ENCODE data around the gene CCDC92.

The CCDC92 gene

DNA sequence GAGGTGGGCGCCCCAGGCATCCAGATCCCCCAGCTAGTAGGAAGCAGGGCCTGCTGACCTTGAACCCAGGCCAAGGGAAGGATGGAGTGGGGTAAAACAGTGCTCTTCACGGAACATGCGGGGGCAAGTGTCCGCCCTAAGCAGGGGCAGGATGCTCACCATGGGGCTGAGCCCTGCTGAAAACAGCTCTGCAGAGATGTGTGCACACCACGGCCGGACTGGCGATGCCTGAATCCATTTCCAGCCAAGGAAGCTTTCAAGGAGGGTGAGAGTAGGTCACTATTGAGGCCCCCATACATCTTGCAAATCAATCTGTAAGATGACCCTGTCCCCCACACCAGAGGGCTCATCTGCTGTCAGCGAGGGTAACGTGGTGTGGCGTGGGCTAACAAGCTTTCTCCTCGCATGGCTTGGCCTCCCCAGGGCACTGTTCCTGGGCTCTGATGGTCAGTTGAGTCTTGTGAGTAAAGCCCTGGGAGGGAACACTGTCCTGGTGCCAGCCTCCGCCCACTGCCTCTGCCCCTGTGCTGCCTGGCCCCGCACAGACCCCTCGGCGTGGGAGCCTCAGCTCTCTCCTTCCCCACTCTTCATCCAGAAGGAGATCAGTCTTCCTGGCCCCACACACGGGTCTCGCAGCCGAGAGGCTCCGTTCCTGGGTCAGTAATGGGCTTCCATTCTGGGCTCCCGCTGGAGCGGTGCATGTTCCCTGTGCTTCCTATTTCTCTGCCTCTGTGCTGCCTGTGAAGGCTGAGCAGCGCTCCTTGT lies 69.1 kb downstream of the CCDC92 start:
- TF ChIP-seq, protein P1, sequence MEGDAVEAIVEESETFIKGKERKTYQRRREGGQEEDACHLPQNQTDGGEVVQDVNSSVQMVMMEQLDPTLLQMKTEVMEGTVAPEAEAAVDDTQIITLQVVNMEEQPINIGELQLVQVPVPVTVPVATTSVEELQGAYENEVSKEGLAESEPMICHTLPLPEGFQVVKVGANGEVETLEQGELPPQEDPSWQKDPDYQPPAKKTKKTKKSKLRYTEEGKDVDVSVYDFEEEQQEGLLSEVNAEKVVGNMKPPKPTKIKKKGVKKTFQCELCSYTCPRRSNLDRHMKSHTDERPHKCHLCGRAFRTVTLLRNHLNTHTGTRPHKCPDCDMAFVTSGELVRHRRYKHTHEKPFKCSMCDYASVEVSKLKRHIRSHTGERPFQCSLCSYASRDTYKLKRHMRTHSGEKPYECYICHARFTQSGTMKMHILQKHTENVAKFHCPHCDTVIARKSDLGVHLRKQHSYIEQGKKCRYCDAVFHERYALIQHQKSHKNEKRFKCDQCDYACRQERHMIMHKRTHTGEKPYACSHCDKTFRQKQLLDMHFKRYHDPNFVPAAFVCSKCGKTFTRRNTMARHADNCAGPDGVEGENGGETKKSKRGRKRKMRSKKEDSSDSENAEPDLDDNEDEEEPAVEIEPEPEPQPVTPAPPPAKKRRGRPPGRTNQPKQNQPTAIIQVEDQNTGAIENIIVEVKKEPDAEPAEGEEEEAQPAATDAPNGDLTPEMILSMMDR (IDR thresholded peaks at IDR 0.05; ENCODE audit: extremely low read depth, insufficient read depth, missing control alignments): no peak
- no peak for DNase-seq (ENCODE audit: low spot score)
- in situ Hi-C loops (cut with MboI; ENCODE audit: low pct_unique_long_range_greater_than_20kb, low sequenced_read_pairs, unreplicated experiment): no loop called here

DNA sequence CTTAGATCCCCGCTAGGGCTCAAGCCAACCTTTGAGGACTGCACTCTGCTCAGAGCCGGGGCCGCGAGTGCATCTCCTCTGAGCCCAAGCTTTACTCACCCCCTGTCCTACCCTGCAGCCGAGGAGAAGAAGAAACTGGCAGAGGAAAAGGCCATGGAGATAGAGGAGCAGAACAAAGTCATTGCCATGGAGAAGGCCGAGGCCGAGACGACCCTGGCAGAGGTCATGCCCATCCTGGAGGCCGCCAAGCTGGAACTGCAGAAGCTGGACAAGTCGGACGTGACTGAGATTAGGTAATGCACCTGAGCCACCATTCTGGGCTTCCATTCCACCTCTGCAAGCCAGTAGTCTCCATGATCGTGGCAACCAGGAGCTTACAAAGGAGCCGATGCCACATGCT lies 69.8 kb downstream of the CCDC92 start:
- no peak for DNase-seq (ENCODE audit: low spot score)
- TF ChIP-seq, protein P1 (IDR thresholded peaks at IDR 0.05; ENCODE audit: extremely low read depth, insufficient read depth, missing control alignments): no peak
- in situ Hi-C loops (cut with MboI; ENCODE audit: low pct_unique_long_range_greater_than_20kb, low sequenced_read_pairs, unreplicated experiment): no loop called here

DNA sequence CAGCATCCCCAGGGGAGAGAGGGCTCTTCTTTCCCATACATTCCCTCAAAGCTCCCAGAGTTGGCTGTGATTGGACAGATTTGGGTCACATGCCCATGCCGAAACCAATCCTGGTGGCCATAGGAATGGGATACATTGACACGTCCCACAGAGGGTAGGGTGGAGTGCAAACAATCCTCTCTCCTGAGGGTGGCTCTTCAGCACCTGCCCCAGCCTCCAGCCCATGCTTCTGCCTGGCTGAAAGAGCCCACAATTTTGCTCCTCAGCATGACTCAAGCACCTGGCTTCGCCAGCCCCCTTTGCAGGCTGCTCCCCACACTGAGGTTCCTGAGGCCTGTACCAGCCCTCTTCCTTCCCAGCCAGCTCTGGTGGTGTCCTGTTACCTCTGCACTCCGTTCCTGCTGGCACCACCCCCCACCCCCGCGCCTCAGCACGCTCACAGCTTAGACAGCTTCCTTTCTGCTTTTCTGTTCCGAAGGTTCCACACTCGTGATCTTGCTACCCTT lies 71.7 kb downstream of the CCDC92 start:
- no peak for DNase-seq (ENCODE audit: low spot score)
- TF ChIP-seq, protein P1 (IDR thresholded peaks at IDR 0.05; ENCODE audit: extremely low read depth, insufficient read depth, missing control alignments): no peak
- in situ Hi-C loops (cut with MboI; ENCODE audit: low pct_unique_long_range_greater_than_20kb, low sequenced_read_pairs, unreplicated experiment): no loop called here

DNA sequence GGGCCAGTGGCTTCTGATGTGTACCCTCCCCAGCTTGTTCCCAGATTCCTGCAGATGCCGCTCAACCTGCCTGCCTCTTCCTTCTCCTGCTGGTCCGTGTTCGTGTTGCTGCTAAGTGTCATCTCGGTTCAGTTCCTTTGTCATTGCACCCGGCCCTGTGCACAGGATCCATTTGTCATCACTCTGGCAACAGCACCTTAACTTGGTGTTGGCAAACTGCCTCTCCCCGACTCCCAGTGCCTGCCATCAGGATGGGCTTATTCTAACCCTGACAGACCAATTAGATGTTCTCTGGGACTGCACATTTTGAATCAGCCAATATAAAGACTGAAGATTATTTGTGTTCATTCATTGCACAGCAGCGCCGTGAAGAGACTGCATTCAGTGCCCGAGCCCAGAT lies 73.3 kb downstream of the CCDC92 start:
- no peak for DNase-seq (ENCODE audit: low spot score)
- TF ChIP-seq, protein P1 (IDR thresholded peaks at IDR 0.05; ENCODE audit: extremely low read depth, insufficient read depth, missing control alignments): no peak
- in situ Hi-C loops (cut with MboI; ENCODE audit: low pct_unique_long_range_greater_than_20kb, low sequenced_read_pairs, unreplicated experiment): no loop called here

DNA sequence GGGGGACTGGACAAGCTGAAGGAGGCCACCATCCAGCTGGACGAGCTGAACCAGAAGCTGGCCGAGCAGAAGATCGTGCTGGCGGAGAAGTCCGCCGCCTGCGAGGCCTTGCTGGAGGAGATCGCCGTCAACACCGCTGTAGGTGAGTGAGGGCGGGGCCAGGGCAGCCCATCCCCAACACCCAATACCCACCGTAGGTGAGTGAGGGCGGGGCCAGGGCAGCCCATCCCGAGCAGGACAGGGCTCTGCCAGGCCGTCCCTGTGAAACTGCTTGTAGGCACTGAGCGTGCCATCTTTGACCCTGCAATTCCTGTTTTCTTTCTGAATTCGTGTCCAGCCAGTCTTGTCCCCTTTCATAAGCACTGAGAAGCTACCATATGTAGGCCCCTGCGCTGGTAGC lies 74.0 kb downstream of the CCDC92 start:
- TF ChIP-seq, protein P1 (IDR thresholded peaks at IDR 0.05; ENCODE audit: extremely low read depth, insufficient read depth, missing control alignments): no peak
- in situ Hi-C loops (cut with MboI; ENCODE audit: low pct_unique_long_range_greater_than_20kb, low sequenced_read_pairs, unreplicated experiment): no loop called here
- no peak for DNase-seq (ENCODE audit: low spot score)

DNA sequence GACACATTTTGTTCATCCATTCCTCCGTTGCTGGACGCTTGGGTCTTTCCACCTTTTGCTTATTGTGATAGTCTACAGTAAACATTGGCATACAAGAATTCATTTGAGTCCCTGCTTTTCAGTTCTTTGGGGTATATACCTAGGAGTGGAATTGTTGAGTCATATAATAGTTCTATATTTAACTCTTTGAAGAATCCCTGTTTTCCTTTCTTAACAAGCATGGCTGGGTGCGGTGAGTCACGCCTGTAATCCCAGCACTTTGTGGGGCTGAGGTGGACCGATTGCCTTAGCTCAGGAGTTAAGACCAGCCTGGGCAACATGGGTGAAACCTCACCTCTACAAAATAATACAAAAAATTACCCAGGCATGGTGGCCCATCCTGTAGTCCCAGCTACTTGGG lies 75.4 kb downstream of the CCDC92 start:
- TF ChIP-seq, protein P1 (IDR thresholded peaks at IDR 0.05; ENCODE audit: extremely low read depth, insufficient read depth, missing control alignments): no peak
- no peak for DNase-seq (ENCODE audit: low spot score)
- in situ Hi-C loops (cut with MboI; ENCODE audit: low pct_unique_long_range_greater_than_20kb, low sequenced_read_pairs, unreplicated experiment): no loop called here

Measured in GM13977 (cell line).